GM18499 (cell line): Measurements from ENCODE around the gene ZNF281.
A peak's percentile ranks its signal among the peaks of the same experiment; 100 is the strongest.
"Not testable (repeated sequence)": the region's sequence is repeated elsewhere in the genome, so short reads cannot be mapped to it uniquely, and the experiment has no call there.

ENCODE experiments used
- ATAC-seq: cut with Tn5 transposase; IDR thresholded peaks from one replicate; pipeline ENCODE4 v1.9.1; 2021; ENCODE audit warnings: moderate number of reproducible peaks; ENCODE audit not compliant: insufficient read depth, unreplicated experiment

Gene ZNF281

DNA sequence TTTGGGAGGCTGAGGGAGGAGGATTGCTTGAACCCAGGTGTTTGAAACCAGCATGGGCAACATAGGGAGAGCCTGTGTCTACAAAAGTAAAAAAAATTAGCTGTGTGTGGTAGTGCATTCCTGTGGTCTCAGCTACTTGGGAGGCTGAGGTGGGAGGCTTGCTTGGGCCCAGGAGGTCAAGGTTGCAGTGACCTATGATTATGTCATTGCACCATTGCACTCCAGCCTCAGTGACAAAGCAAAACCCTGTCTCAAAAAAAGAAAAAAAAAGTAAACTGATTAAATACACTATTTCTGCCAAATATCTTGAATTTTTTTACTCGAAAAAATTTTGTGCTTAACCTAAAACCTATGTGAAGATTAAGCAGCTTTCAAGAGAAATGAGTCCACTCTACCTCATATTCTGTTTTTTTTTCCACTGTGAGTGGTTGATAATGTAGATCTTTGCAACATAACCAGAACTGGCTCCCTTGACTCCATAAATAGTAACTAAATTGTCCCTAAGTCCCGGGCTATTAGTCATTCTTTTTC is 19.4 kb upstream of the ZNF281 start:
- ATAC-seq = no peak

- ATAC-seq = no peak
Observed at GRCh38 chr1:200428482-200429205, 18.8 kb upstream of the ZNF281 start.

DNA sequence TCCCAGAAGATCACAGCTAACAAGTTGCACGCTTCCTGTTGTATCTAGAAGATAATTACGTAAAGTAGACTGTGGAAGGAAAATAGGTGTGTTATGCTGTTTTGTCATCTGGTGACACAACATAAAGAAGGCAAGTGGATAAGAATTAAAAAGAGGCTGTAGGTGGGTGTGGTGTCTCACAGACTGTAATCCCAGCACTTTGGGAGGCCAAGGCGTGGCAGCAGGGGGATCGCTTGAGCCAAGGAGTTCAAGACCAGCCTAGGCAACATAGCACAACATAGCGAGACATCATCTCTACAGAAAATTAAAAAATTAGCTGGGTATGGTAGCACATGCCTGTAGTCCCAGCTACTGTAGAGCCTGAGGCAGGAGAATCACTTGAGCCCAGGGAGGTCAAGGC is 17.9 kb upstream of the ZNF281 start:
- no peak for ATAC-seq

- ATAC-seq = no peak
Observed at GRCh38 chr1:200426196-200426595, 16.4 kb upstream of the ZNF281 start.

DNA sequence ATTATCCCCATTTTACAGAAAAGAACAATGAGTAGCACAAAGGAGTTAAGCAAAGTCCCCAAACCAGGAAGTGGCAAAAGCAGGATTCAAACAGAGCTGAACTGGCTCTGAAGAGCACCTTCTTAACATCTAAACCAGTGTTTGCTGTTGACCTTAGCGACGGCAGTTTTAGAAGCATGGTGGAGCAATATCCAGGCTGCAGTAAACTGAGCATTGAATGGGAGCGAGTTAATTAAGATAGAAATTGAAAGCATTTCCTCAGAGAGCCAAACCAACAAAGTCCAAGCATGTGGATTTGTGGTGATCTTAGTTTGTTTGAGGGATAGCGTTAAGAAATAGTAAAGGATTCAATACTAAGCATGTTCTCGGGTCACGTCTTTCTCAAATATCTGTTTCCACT is 13.4 kb upstream of the ZNF281 start:
- no peak for ATAC-seq

DNA sequence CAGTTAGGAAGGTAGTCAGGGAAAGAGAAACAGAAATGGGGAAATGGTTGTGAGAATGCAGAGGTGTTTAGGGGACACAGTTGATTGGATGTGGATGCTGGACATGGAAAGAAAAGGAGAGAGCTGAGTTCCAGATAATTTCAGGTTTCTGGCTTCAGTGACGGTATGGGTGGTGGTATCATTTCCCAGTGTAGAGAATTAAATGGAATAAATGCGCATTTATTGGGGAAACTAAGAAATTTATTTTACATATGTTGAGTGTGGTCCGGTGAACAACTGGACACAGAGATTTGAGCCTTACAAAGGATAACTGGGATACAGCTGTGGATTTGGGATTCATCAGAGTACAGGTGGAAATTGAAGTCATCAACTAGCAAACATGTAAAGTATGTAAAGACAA is 12.4 kb upstream of the ZNF281 start:
- no peak for ATAC-seq

DNA sequence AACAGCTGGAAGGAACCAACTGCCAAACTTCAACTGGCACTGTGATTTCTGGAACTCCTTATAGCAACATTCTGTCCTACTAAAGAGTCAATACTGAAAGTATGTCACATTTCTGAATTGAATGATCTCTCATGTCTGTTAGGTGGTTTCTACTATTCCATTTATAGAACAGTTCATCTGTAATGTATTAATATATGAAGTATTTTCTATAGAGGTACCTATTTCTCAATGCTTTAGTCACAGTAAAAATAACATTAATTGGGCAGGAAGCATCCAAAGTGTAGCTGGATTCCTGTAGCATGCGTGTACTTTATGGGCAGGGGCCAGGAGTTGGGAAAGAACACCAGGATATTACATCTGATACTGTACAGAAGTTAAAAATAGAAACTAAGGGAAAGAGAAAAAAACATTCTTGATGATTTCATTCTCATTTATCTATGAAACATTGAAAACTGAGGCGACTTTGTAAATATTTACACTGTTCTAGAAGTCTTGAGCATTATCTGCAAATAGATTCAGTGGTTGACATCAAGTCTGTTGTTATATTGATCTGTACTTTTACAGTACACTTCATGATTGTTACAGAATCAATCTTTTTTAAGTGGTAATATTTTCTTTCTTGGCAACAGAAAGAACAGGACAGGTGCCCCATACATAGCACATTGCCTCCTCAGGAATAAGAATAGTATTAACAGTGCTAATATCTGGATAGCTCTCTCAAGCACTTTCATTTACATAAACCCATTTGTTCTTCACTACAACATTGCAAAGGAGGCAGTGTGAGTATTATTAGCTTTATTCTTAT is 6.2 kb upstream of the ZNF281 start:
- ATAC-seq = peak; percentile 83

DNA sequence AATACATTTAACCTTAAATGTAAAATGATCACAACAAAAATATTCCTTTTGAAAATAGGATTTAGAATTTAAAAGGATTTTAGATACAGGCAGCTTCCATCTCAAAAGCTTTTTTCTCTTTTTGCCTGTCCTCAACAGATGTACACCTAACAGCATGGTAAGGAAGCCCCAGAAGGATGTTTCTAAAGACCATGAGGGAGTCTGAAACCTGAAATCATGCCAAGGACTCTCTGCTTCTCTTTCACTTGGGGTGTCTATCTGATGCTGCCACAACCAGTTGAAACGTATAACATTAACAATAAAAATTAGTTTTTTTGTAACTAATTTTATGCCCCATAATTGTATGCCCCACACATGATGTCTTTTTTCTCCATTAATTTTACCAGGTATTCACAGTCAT is 5.4 kb upstream of the ZNF281 start:
- no peak for ATAC-seq

DNA sequence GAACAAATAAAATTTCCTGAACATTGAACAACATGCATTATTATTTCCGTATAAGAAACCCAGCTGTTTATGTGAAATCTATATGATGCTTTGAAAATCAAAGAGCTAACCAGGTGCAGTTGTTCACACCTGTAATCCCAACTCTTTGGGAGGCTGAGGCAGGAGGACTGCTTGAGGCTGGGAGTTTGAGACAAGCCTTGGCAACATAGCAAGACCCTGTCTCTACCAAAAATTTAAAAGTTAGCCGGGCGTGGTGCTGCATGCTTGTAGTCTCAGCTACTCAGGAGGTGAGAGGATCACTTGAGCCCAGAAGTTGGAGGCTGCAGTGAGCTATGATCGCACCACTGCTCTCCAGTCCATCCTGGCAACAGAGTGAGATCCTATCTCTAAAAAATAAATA is 4.8 kb upstream of the ZNF281 start:
- no peak for ATAC-seq

DNA sequence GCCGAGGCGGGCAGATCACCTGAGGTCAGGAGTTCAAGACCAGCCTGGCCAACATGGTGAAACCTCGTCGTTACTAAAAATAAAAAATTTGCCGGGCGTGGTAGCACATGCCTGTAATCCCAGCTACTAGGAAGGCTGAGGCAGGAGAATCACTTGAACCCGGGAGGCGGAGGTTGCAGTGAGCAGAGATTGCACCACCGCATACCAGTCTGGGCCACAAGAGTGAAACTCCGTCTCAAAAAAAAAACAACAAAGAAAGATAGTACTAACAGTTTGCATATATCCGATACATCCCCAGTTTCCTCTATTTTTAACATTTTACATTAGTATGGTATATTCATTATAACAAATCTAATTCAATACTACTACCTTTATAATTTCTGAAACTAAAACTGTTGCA is 3.9 kb upstream of the ZNF281 start:
- not testable (repeated sequence) for ATAC-seq

GRCh38 chr1:200411406-200412257 is 1.8 kb upstream of the ZNF281 start:
- ATAC-seq = no peak

GRCh38 chr1:200410566-200410878 is 686 bp upstream of the ZNF281 start:
- no peak for ATAC-seq

GRCh38 chr1:200409203-200409760 is 554 bp downstream of the ZNF281 start:
- no peak for ATAC-seq

GRCh38 chr1:200406161-200406797 is 3.6 kb downstream of the ZNF281 start:
- ATAC-seq = no peak

- no peak for ATAC-seq
Observed at GRCh38 chr1:200405264-200405663, 4.6 kb downstream of the ZNF281 start.

DNA sequence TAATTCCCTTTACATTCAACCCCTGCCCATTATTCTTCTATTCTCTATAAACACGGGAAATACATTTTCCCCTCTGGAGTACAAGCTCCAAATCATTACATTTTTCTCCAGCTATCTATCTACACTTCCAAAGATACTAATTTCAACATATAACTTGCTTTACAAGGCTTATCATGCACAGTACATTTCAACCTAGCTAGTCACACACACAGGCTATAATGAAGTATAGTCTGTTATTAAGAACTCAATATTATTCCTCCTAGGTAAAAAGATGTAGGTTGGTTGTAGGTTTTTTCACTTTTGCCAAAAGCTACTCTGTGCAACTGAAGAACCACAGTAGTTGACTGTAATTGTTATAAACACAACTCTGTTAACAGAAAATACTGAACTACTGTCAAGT is 8.1 kb downstream of the ZNF281 start:
- ATAC-seq = no peak

- no peak for ATAC-seq
Observed at GRCh38 chr1:200401263-200401662, 8.6 kb downstream of the ZNF281 start.

DNA sequence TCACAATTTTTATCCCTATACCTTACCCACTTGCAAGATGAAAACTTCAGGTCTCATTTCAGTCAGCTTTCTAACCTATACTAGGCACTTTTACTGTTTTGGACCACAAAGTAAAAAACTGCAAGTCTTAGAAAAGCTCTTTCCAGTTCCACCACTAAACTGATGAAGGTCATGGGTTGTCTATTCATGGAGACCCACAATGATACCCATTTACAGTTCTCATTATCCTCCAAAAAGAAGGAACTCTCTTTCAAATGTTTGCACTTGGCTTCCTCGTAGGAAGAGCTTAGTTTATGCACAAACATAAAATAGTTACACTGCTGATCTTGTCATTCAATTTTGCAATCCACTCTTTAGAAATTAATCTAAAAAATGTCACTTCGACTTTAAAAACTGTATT is 9.3 kb downstream of the ZNF281 start:
- ATAC-seq = no peak

- ATAC-seq = no peak
Observed at GRCh38 chr1:200399860-200400259, 10.0 kb downstream of the ZNF281 start.

DNA sequence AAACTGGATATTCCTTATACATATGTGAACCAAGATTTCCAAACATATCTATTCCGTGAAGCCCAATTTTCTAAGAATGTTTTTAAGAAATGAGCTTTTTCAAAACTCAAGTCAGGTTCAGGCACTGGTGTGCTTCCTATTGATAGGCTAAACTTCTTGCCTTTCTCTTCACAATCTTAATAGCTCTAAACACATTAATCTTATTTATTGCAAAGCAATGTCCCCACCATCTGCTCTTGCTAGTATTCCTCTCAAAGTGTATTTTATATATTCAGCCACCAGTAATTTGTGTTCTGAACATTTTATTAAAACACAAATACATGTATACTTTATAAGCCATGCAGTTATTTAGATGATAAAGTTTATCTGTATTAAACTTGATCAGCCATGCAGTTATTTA is 11.5 kb downstream of the ZNF281 start:
- no peak for ATAC-seq
